GM19025 (cell line): ENCODE data around the gene GALNS.

Experiments used
- ATAC-seq: cut with Tn5 transposase; IDR thresholded peaks from one replicate; pipeline ENCODE4 v1.9.1; 2021; ENCODE audit warnings: mild to moderate bottlenecking, low read depth, moderate library complexity; ENCODE audit not compliant: unreplicated experiment

Gene GALNS

GRCh38 chr16:88821168-88821850, 35.4 kb downstream of the GALNS start:
- no peak for ATAC-seq

GRCh38 chr16:88820385-88821025, 36.2 kb downstream of the GALNS start:
- ATAC-seq, result no peak

GRCh38 chr16:88819126-88819525, 37.6 kb downstream of the GALNS start:
- no peak for ATAC-seq

- ATAC-seq, result no peak
Observed at GRCh38 chr16:88818575-88818874, 38.2 kb downstream of the GALNS start.

- no peak for ATAC-seq
Observed at GRCh38 chr16:88817785-88818574, 38.8 kb downstream of the GALNS start.

GRCh38 chr16:88816736-88817535, 39.8 kb downstream of the GALNS start:
- no peak for ATAC-seq

GRCh38 chr16:88815901-88816589, 40.7 kb downstream of the GALNS start:
- ATAC-seq, result no peak

GRCh38 chr16:88815227-88815626, 41.5 kb downstream of the GALNS start:
- no peak for ATAC-seq

GRCh38 chr16:88814144-88814502, 42.6 kb downstream of the GALNS start:
- ATAC-seq, result no peak

GRCh38 chr16:88813269-88814143, 43.2 kb downstream of the GALNS start:
- no peak for ATAC-seq

- ATAC-seq, result no peak
Observed at GRCh38 chr16:88812513-88813268, 44.1 kb downstream of the GALNS start.

GRCh38 chr16:88811769-88812512, 44.8 kb downstream of the GALNS start, which contains the start of gene APRT:
TSS of gene APRT (minus strand) at chr16:88811928. CDS start at chr16:88811899, 29 bp downstream.
- peak; percentile 75 for ATAC-seq

GRCh38 chr16:88810912-88811768, 45.6 kb downstream of the GALNS start:
- peak; percentile 43 for ATAC-seq

GRCh38 chr16:88810166-88810911, 46.4 kb downstream of the GALNS start:
- ATAC-seq, result no peak

- no peak for ATAC-seq
Observed at GRCh38 chr16:88809676-88810165, 47.0 kb downstream of the GALNS start.

- no peak for ATAC-seq
Observed at GRCh38 chr16:88809068-88809675, 47.6 kb downstream of the GALNS start.
